ENCODE measurements around the gene BLCAP. TPM values are rescaled to one million over a fixed set of nuclear protein-coding genes. Genes with fewer than 3 reads are reported as not detected.
A peak's percentile ranks its signal among the peaks of the same experiment; 100 is the strongest.

BLCAP gene
- total RNA-seq, 1 donor from 2014 or later = 178 TPM

GRCh38 chr20:37518606-37519507 is 8.8 kb downstream of the BLCAP start:
- peaks cover 74% of the 10 kb centered on the region for H3K4me1 Mint-ChIP-seq (ENCODE audit: unreplicated experiment)
- peaks cover 8% of the 10 kb centered on the region for H3K27me3 Mint-ChIP-seq (ENCODE audit: unreplicated experiment)
- H3K9me3 Mint-ChIP-seq (ENCODE audit: unreplicated experiment) = no peaks in the 10 kb centered on the region
- H3K27ac Mint-ChIP-seq (ENCODE audit: unreplicated experiment) = peak overlapping the region; percentile 86
- peak overlapping the region; percentile 69 for H3K4me3 Mint-ChIP-seq (ENCODE audit: unreplicated experiment)
- no peak for TF ChIP-seq CTCF (IDR thresholded peaks at IDR 0.05; ENCODE audit: unreplicated experiment)
- H3K36me3 Mint-ChIP-seq (ENCODE audit: low read depth, unreplicated experiment) = peaks cover 43% of the 10 kb centered on the region
- peak; percentile 57 for DNase-seq (ENCODE audit: low spot score)

DNA sequence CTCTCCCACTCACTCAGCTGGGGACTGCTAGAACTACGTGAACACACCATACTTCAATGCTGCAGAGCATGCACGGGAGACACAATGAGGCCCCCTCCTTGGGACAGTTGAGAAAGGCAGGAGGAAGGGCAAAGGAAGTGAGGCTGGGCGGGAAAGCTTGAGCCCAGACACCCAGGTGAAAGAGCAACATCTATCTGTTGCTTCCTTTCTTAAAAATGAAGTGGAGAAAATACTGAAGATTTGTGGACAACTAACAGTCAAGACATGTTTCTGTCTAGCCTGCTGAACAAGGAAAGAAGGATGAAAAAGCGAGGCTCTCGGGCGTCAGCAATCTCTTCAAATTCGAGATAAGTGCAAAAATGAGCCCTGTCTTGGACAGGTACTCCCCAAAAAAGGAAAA is 9.6 kb downstream of the BLCAP start:
- H3K4me1 Mint-ChIP-seq (ENCODE audit: unreplicated experiment) = peaks cover 66% of the 10 kb centered on the region
- no peak for DNase-seq (ENCODE audit: low spot score)
- peaks cover 39% of the 10 kb centered on the region for H3K36me3 Mint-ChIP-seq (ENCODE audit: low read depth, unreplicated experiment)
- H3K9me3 Mint-ChIP-seq (ENCODE audit: unreplicated experiment) = no peaks in the 10 kb centered on the region
- H3K27me3 Mint-ChIP-seq (ENCODE audit: unreplicated experiment) = peaks cover 4% of the 10 kb centered on the region
- H3K4me3 Mint-ChIP-seq (ENCODE audit: unreplicated experiment) = peak overlapping the region; percentile 69
- peak overlapping the region; percentile 86 for H3K27ac Mint-ChIP-seq (ENCODE audit: unreplicated experiment)
- TF ChIP-seq CTCF (IDR thresholded peaks at IDR 0.05; ENCODE audit: unreplicated experiment) = no peak

DNA sequence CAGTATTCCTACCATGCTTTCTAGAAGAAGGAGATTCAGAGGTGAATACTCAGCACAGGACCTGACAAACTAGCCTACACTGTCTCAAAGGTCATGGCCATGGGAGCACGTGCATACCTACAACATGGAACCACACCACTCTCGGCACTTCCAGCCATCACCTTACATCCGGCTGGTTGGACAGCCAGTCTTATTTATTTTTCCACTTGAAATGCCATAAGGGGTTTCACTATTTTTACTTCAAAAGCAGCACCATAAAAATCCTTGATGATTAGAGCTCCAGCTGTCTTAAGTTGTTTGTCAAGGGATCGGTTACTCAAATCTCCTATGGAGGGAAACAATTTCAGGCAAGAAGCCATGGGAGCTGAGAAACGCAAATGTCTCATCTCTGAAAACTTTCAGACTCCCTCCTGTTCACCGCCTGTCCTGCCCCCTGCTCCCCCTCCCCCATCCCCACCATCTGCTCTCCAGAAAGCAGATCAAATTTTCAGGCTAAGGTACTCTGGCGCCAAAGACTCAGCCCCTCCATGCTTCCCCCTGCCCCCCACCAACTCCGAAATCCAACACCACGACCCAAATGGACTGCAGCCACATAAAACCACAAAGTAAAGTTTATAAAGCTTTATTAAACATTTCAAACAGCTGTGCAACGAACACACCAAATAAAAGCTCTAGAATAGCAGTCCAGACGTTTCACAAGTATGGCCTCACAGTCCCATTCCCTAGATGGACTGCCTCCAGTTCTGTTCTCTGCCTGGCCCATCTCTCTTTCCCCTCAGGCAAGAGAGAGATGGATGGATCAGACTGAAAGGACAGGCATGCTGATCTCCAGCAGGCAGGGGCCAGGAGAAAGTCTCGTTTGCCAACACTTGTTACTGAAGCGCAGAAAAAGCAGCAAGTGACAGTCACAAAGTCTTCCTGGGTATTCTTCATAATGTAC is 10.6 kb downstream of the BLCAP start:
- peaks cover 64% of the 10 kb centered on the region for H3K4me1 Mint-ChIP-seq (ENCODE audit: unreplicated experiment)
- no peak for TF ChIP-seq CTCF (IDR thresholded peaks at IDR 0.05; ENCODE audit: unreplicated experiment)
- no peak for DNase-seq (ENCODE audit: low spot score)
- H3K9me3 Mint-ChIP-seq (ENCODE audit: unreplicated experiment) = no peaks in the 10 kb centered on the region
- H3K4me3 Mint-ChIP-seq (ENCODE audit: unreplicated experiment) = peak overlapping the region; percentile 4
- peak overlapping the region; percentile 7 for H3K27ac Mint-ChIP-seq (ENCODE audit: unreplicated experiment)
- H3K36me3 Mint-ChIP-seq (ENCODE audit: low read depth, unreplicated experiment) = peaks cover 45% of the 10 kb centered on the region
- H3K27me3 Mint-ChIP-seq (ENCODE audit: unreplicated experiment) = peaks cover 3% of the 10 kb centered on the region

GRCh38 chr20:37515876-37516275 is 11.8 kb downstream of the BLCAP start:
- DNase-seq (ENCODE audit: low spot score) = no peak
- no peak overlapping the region for H3K4me3 Mint-ChIP-seq (ENCODE audit: unreplicated experiment)
- H3K9me3 Mint-ChIP-seq (ENCODE audit: unreplicated experiment) = no peaks in the 10 kb centered on the region
- peaks cover 46% of the 10 kb centered on the region for H3K36me3 Mint-ChIP-seq (ENCODE audit: low read depth, unreplicated experiment)
- peak overlapping the region; percentile 7 for H3K27ac Mint-ChIP-seq (ENCODE audit: unreplicated experiment)
- TF ChIP-seq CTCF (IDR thresholded peaks at IDR 0.05; ENCODE audit: unreplicated experiment) = no peak
- H3K27me3 Mint-ChIP-seq (ENCODE audit: unreplicated experiment) = peaks cover 5% of the 10 kb centered on the region
- peaks cover 61% of the 10 kb centered on the region for H3K4me1 Mint-ChIP-seq (ENCODE audit: unreplicated experiment)
